Mucosa of gallbladder (tissue), 1 donor: ENCODE data around the gene MRPS18B. TPM values are rescaled to one million over a fixed set of nuclear protein-coding genes. Genes with fewer than 3 reads are reported as not detected.
"Not testable (repeated sequence)": the region's sequence is repeated elsewhere in the genome, so short reads cannot be mapped to it uniquely, and the experiment has no call there.

Experiments used
- DNase-seq: peaks from one replicate; pipeline ENCODE4 v3.0.0-alpha.2; 2020; ENCODE audit warnings: low spot score
- total RNA-seq: library from RNA; stranded (reverse); gene quantifications from one replicate; pipeline ENCODE4 v1.2.1, GENCODE V29; 2021
- donor health status: DM: no; HTN: no; CAD: no.

MRPS18B gene
- total RNA-seq, 1 donor from 2014 or later, result 45.2 TPM

DNA sequence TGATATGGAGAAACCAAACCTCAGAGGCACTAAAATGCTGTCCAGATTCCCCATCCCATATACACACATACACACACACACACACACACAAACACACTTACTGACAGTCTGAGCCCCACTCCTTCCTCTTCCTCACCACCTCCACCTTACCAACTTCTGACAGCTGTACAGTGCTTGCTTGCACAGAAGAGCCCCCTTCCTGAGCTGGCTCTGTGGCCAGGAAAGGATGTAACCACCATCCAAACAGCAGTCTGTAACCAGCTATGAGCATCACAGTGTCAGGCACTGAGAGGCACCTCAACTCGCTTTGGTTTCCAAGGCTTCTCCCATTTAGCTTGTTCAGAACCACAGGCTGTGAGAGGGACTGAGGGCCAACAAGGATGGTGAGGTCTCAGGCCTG is 23.4 kb downstream of the MRPS18B start:
- no peak for DNase-seq

- DNase-seq, result no peak
These were observed 26.0 kb downstream of the MRPS18B start for GRCh38 chr6:30643656-30644055.

GRCh38 chr6:30644769-30645168 is 27.1 kb downstream of the MRPS18B start:
- no peak for DNase-seq

GRCh38 chr6:30645989-30646388 is 28.3 kb downstream of the MRPS18B start:
- no peak for DNase-seq

GRCh38 chr6:30646450-30647241 is 29.0 kb downstream of the MRPS18B start, which contains the start of gene C6orf136:
TSS of gene C6orf136 (plus strand) at chr6:30647133. CDS start at chr6:30647232, 99 bp downstream.
- DNase-seq, result peak; percentile 95

DNA sequence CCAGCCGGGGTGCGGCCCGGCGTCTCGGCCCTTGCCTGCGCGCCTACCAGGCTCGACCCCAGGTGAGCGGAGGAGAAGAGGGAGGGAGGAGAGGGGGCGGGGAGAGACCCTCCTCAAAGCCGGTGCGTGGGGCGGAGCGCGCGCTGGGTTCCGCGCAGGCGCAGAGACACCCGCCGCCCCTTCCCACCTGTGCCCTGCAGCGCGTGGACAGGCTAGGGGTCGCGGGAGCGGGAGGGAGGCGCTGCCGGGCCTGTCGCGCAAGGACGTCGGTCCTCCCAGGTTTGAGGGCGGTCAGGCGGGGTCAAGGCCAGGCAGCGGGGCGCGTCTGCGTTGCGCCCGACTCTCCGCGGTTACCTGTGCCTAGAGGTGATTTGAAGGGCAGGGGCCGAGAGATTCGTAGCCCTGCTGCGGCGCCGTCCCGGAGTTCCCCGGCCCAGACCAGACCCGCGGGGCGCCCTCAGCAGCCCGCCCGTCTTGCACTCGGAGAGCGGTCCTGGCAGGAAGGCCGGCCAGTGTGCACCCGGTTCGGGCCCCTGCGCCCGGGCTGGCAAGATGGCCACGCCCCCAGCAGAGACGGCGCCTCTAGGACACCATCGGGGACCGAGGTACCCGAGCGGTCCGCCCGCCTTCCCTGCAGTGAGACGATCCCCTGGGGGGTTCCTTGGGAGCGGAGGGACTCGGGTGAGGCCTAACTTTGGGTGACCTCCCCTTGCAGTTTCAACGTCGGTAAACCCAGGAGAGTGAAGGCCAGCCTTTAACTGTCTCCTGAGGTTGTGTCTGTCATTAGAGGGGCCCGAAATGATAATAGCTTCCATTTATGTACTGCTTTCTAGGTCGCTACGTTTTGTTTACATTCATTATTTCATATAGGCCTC is 29.8 kb downstream of the MRPS18B start:
- DNase-seq, result peak; percentile 54

- DNase-seq, result no peak
These were observed 33.5 kb downstream of the MRPS18B start for GRCh38 chr6:30651143-30651542.

DNA sequence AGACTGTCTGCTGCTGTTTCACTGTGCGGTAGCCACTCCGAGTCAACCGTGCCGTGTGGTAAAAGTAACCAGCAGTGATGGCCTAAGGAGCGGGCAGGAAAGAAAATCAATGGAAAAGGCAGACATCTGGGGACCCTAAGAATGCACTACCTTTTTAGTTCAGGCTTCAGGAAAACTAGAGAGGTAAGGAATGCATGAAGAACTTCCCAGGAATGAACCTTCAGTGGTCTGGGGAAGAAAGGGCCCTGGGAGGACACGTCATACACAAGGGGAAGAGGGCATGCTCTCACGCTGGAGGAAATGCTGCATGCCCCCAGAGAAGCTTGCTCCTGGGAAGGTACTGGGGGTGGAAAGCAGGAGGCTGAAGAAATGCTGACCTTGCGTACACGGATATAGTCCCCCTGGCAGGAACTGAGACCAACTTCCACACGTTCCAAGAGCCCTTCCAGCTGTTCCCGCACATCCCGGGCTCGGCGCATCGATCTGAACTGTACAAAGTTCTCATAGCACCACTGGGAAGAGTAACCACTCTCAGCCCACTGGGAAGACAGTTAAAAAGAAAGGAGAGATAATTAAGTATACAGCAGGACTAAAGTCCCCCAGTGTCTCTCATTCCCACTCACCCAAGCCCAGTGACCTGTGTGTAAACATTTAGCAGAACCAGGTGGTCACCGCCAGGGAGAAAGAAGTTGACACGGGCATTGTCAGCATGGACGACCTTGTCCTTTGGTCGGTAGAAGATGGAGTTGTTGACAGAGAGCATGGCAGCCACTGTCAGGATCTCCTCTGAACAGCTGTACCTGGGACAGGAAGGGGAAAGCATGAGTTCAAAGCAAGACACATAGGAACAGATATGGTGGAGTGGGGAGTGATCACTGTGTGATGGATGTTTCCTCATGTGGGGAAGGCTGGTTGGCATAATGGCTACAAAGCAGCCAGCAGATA is 37.4 kb downstream of the MRPS18B start:
- DNase-seq, result no peak

- no peak for DNase-seq
These were observed 38.1 kb downstream of the MRPS18B start for GRCh38 chr6:30655743-30656094.

DNA sequence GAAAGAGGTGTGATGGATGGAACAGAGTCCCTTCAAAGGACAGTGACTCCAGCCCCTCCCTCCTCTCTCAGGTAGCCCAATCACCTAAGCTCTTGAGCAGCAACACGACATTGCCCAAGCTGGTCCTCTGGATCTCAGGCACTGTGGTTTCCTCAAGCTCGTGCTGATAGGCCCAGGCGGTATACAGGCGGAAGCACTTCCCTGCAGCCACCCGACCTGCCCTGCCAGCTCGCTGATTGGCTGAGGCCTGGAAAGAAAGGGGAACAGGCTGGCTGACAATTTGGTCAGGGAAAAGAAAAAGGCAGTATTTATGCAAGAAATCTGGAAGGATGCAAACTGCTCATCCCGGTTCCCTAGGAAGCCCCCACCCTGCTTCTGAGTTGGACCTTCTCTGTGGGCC is 38.9 kb downstream of the MRPS18B start:
- DNase-seq, result no peak

GRCh38 chr6:30657454-30657853 is 39.8 kb downstream of the MRPS18B start:
- no peak for DNase-seq

- not testable (repeated sequence) for DNase-seq
These were observed 40.3 kb downstream of the MRPS18B start for GRCh38 chr6:30657922-30658321.

DNA sequence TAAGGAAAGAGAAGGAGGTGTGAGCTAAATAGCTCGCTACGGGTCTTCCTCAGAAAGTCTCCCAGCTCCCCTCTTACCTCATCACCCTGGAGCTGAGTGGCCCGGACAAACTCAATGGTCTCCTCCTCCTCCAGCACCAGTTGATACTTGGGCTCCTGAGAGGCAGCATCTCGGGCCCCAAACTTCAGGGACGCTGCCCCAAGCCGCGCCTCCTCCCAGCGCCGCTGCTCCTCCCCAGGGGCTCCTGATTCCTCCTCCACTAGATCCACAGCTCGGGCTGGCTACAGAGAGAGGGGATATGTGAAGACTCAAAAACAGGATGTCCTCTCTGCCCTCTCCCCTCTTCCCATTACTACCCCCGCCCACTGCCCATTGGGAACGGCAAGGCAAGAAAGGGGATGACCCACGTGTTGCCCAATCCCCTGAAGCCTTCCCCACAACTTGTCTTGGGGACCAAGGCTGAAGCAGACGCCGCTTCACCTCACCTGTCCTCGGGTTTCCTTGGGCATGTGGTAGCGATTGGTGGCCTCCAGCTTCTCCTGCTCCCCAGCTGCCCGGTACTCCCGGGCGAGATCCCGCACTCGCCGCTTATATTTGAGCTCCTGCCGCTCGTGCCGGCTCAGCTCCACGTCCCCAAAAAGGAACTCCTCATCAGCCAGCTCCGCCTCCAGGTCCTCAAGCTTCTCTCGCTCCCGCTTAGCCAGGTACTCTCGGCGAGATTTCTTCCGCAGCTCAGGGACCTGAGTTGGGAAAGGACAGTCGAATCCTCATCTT is 47.5 kb downstream of the MRPS18B start:
- DNase-seq, result no peak

- DNase-seq, result not testable (repeated sequence)
These were observed 48.7 kb downstream of the MRPS18B start for GRCh38 chr6:30666300-30666699.

DNA sequence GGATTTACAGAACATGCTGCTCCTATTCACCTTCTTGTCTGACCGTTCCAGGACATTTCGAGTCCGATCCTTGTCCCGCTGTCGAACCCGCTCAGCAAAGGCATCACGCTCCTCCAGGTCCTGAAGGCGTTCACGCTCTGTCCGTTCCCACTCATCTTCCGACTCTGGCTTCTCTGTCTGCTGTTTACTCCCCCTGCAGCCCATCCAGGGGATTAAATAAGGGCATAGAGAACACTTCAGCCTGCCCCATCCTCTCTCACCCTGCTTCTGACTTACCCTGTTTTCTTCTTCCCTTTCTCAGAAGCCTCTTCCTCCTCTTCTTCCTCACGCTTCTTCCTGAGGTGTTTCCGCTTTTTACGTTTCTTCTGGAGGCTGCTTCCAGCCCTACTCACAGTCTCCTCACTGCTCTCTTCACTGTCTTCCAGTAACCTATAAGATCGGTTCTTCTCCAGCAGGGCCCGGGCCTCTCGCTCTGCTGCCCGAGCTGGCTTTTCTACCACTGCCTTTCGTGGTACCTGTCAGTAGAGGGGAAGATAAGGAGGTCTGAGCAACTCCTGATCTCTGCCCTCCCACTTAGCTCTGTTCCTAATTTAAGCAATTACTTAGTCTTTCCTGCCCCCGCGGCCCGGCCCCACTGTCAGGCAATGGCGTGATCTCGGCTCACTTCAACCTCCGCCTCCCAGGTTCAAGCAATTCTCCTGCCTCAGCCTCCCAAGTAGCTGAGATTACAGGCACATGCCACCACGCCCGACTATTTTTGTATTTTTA is 53.3 kb downstream of the MRPS18B start:
- no peak for DNase-seq

DNA sequence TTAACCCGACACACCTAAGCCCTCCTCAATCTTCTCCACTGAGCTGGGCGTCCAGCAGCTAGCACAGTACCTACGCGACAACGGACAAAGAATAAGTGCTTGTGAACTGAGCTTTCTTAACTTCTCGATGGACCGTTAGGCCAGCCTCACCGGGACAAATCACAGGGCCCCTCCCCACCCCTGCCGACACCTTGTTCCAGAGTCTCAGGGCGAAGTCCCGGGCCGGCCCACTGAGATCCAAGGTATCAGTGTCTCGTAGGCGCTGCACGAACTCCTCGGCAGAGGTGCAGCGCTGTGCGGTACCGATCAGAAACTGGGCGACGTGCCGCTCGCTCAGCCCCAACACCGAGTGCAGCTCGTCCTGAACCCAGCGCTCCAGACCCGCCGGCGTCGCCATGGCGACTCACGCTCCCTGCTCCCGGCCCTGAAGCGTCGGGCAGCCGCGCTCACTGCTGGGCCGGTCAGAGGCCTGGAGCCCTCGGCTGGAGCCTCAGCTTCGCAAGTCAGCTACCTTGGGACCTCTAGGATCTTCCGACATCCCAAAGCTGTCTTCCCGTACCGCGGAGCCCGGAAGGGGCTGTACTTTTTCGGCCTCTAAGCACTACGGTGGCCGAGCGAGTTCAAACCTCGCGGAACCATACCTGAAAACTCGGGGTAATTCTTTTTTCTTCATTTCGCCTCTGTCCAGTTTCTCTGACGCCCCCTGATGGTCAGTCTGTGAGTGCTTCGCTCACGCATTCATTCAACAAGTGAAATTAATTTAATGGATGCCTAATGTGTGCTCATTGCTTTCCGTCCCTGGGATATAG is 55.0 kb downstream of the MRPS18B start, which contains the start of gene DHX16:
DHX16 (minus strand) TSS at position 562 of the 809 bp plus-strand sequence; CDS start at position 397, 165 bp downstream.
- peak; percentile 98 for DNase-seq
